Activated CD4-positive, alpha-beta memory T cell treated with anti-CD3 and anti-CD28 coated beads for 36 hours (primary cell): ENCODE data around the gene UNCX. TPM values are rescaled to one million over a fixed set of nuclear protein-coding genes. Genes with fewer than 3 reads are reported as not detected.
"Not testable (repeated sequence)": the region's sequence is repeated elsewhere in the genome, so short reads cannot be mapped to it uniquely, and the experiment has no call there.

ENCODE experiments used
- CTCF ChIA-PET: fragments of 350-600 bp; sonication (Branson Sonifier 250); formaldehyde crosslinking; loops from one replicate; lab custom pipeline; 2021; ENCODE audit warnings: antibody characterized with exemption, inconsistent platforms; lab: Charles Lee
- POLR2A ChIA-PET: fragments of 350-600 bp; sonication (Branson Sonifier 250); formaldehyde crosslinking; loops from one replicate; lab custom pipeline; 2021; ENCODE audit warnings: antibody characterized with exemption; lab: Charles Lee
- DNase-seq: peaks from one replicate; pipeline ENCODE4 v3.0.0-alpha.2; 2020
- H3K27ac Mint-ChIP-seq: one replicate; pipeline ENCODE4 v1.8.0; 2021; ENCODE audit warnings: mixed read lengths
- H3K27me3 Mint-ChIP-seq: one replicate; pipeline ENCODE4 v1.8.0; 2021; ENCODE audit warnings: mixed read lengths
- H3K36me3 Mint-ChIP-seq: one replicate; pipeline ENCODE4 v1.8.0; 2021; ENCODE audit warnings: mixed read lengths
- H3K4me1 Mint-ChIP-seq: one replicate; pipeline ENCODE4 v1.8.0; 2021; ENCODE audit warnings: low read depth, mixed read lengths
- H3K4me3 Mint-ChIP-seq: one replicate; pipeline ENCODE4 v1.8.0; 2021; ENCODE audit warnings: mild to moderate bottlenecking, mixed read lengths
- H3K9me3 Mint-ChIP-seq: one replicate; pipeline ENCODE4 v1.8.0; 2021; ENCODE audit warnings: mixed read lengths
- intact Hi-C: fragments of 100-400 bp; cut with micrococcal nuclease; formaldehyde crosslinking; loops from one replicate; pipeline ENCODE4 v1.15.1; 2023
- total RNA-seq, 2 experiments: library from RNA; stranded (reverse); gene quantifications; one replicate each; pipeline ENCODE4 v1.2.3, GENCODE V29; 2021

Gene UNCX
- not detected for total RNA-seq

DNA sequence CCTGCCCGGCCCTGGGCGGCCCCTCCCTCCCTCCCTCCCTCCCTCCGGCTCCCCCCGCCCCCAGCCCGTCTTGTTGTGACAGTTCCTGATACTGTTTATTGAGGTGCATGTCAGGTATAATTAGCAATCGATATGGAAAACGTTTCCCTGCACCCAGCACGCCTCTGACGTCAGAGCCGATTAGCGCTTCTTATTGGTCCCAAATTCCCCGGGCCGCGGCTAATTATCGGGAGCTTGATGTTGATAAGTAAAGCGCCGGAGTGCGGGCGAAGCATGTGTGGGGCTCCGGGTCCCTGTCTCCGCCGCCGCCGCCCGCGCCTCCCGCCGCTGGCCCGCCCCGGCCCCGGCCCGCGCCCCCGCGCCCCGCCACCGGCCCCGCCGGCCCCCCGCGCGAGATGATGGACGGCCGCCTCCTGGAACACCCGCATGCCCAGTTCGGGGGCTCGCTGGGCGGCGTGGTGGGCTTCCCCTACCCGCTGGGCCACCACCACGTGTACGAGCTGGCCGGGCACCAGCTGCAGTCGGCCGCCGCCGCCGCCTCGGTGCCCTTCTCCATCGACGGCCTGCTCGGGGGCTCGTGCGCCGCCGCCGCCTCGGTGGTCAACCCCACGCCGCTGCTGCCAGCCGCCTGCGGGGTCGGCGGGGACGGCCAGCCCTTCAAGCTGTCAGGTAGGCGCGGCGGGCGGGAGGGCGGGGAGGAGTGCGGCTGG is at the start of gene UNCX:
Gene UNCX, plus strand, starts transcription at position 250 of the 710 bp plus-strand sequence. Its CDS starts 146 bp downstream, at position 396.
- H3K4me3 Mint-ChIP-seq, result no peak within 1 kb of the TSS
- DNase-seq, result no peak
- intact Hi-C loops, result no loop called here
- peaks cover 8% of the 10 kb centered on the region for H3K36me3 Mint-ChIP-seq
- ChIA-PET CTCF (no interaction called here), POLR2A (no interaction called here)
- no peak within 1 kb of the TSS for H3K27ac Mint-ChIP-seq
- peaks cover 23% of the 10 kb centered on the region for H3K4me1 Mint-ChIP-seq
- H3K9me3 Mint-ChIP-seq, result no peaks in the 10 kb centered on the region
- peaks cover 51% of the 10 kb centered on the region for H3K27me3 Mint-ChIP-seq

DNA sequence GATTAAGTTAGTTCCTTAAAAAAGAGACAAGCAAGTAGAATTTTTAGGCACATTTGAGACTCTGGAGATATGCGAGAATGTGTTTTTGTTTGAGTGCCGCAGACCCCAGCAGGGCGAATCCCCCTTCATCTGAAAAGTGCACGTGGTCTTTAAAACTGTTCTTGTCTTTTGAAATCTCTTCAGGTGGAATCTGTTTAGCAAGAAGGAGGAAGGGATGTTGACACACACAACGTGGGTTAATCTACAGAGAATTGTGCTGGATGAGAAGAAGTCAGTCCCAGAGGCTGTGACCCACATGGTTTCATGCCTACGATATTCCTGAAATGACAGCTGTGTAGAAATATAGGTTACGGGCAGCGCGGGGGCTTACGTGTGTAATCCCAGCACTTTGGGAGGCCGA is 45.5 kb upstream of the UNCX start:
- Mint-ChIP-seq H3K9me3 (no peaks in the 10 kb centered on the region), H3K36me3 (no peaks in the 10 kb centered on the region), H3K4me1 (peaks cover 4% of the 10 kb centered on the region), H3K27ac (no peak overlapping the region), H3K27me3 (peaks cover 16% of the 10 kb centered on the region), H3K4me3 (no peak overlapping the region)
- ChIA-PET POLR2A (no interaction called here), CTCF (interaction anchor here (0.7 to 3.2 kb wide), 2 partner anchors 11 to 1798 kb away, joined by 5 to 19 read pairs; no protein-coding TSS in a partner anchor)
- no peak for DNase-seq
- intact Hi-C loops, result no loop called here

DNA sequence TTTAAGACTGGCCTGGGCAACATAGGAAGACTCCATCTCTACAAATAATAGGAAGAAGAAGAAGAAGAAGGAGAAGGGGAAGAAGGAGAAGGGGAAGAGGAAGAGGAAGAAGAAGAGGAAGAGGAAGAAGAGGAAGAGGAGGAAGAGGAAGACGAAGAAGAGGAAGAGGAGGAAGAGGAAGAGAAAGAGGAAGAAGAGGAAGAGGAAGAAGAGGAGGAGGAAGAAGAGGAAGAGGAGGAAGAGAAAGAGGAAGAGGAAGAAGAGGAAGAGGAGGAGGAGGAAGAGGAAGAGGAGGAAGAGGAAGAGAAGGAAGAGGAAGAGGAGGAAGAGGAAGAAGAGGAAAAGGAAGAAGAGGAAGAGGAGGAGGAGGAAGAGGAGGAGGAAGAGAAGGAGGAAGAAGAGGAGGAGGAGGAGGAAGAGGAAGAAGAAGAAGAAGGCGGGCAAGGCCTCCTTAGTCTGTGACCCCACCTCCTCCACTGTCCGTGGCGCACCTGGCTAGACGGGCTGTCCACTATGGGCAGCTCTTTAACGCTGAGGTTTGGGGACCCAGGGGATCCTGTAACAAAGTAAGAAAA is 43.9 kb upstream of the UNCX start:
- DNase-seq, result no peak
- Mint-ChIP-seq H3K9me3 (no peaks in the 10 kb centered on the region), H3K27me3 (peaks cover 19% of the 10 kb centered on the region), H3K4me3 (no peak overlapping the region), H3K36me3 (no peaks in the 10 kb centered on the region), H3K4me1 (peaks cover 7% of the 10 kb centered on the region), H3K27ac (no peak overlapping the region)
- CTCF ChIA-PET, result interaction anchor here (0.6 to 1.5 kb wide), 3 partner anchors 11 to 195 kb away, joined by 3 to 4 read pairs (median 3); no protein-coding TSS in a partner anchor
- POLR2A ChIA-PET, result no interaction called here
- intact Hi-C loops, result no loop called here

DNA sequence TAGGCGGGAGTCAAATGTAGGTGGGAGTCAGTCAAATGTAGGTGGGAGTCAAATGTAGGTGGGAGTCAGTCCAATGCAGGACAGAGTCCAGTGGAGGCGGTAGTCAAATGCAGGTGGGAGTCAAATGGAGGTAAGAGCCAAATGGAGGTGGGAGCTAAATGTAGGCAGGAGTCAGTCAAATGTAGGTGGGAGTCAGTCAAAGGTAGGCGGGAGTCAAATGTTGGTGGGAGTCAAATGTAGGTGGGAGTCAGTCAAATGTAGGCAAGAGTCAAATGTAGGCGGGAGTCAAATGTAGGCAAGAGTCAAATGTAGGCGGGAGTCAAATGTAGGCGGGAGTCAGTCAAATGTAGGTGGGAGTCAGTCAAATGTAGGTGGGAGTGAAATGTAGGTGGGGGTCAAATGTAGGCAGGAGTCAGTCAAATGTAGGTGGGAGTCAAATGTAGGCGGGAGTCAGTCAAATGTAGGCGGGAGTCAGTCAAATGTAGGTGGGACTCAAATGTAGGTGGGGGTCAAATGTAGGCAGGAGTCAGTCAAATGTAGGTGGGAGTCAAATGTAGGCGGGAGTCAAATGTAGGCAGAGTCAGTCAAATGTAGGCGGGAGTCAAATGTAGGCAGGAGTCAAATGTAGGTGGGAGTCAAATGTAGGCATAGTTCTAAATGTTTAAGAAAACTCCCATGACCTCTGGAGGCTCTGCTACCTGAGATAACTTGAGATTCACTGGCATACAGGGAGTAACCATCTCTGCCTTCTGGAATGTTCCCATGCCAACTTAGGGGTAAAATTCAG is 42.5 kb upstream of the UNCX start:
- ChIA-PET CTCF (interaction anchor here (0.7 to 1.5 kb wide), 2 partner anchors 13 to 242 kb away, joined by 3 to 4 read pairs; no protein-coding TSS in a partner anchor), POLR2A (no interaction called here)
- Mint-ChIP-seq H3K4me3 (no peak overlapping the region), H3K9me3 (no peaks in the 10 kb centered on the region), H3K36me3 (no peaks in the 10 kb centered on the region), H3K27ac (no peak overlapping the region), H3K4me1 (peaks cover 7% of the 10 kb centered on the region), H3K27me3 (peaks cover 24% of the 10 kb centered on the region)
- intact Hi-C loops, result loop anchor here (5.0 kb wide), 1 partner anchor 222 kb away; no protein-coding TSS in a partner anchor
- DNase-seq, result no peak

DNA sequence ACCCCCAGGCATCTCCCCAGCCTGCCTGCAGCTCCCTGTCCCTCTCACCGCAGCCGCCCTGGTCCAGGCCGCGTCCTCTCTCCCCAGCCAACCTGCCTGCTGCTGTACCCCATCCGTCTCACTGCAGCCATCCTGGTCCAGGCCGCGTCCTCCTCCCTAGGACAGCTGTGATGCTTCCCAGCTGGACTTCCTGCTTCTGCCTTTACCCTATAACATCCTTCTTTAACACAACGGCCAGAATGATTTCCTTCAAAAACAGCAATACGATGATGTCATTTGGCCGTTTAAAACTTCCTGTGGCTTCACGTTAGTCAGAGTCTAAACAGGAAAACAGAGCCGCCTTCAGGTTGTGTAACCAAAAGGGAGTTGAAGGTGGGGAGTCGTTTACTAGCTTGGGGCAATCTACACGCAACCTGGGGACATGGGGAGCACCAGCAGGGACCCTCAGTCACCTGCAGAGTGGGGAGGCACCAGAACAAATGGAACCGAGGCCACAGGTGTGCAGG is 40.4 kb upstream of the UNCX start:
- CTCF ChIA-PET, result interaction anchor here (1.2 to 4.5 kb wide), 4 partner anchors 9 to 241 kb away, joined by 5 to 24 read pairs (median 11); no protein-coding TSS in a partner anchor

DNA sequence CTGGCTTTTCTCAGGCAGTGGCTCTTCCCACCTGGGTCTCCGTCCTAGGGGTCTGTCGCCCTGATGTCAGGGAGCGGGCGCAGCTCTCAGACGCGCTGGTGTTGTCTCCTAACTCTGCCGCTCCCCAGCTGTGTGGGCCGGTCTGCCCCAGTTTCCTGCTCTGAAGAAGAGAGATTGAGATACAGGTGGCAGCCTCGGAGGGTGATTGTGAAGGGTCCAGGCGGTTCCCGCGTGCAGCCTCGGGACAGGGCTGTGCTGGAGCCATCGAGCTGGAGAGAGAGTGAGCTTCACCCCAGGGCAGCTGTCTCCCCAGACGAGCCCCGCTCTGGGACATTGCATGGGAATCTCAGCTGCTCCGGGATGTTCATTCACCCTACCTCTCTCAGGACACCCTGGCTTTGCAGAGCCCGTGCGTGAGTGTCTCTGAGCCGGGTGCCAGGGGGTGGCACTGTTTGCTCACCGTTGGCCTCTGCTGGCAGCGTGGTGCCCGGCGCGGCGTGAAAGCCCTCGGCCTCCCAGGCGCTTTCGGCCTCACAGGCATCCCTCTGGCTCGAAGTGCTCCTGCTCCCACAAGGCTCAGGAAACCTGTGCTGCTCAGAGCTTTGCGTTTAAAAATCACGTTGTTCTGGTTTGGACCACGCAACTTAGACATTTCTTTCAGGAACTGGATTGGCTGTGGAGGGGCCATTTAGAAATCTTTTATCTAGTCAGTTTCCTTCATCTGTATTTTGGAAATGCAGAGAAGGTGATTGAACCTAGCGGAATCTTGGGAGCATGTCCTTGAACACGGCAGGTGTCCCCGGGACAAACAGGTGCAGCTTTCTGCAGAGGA is 38.9 kb upstream of the UNCX start:
- no peak overlapping the region for H3K27ac Mint-ChIP-seq
- DNase-seq, result peak; percentile 59
- intact Hi-C loops, result loop anchor here (5.0 kb wide), 1 partner anchor 218 kb away; no protein-coding TSS in a partner anchor
- peaks cover 12% of the 10 kb centered on the region for H3K27me3 Mint-ChIP-seq
- H3K4me1 Mint-ChIP-seq, result peaks cover 7% of the 10 kb centered on the region
- CTCF ChIA-PET, result interaction anchor here (0.8 to 4.5 kb wide), 7 partner anchors 8 to 283 kb away, joined by 3 to 24 read pairs (median 4); no protein-coding TSS in a partner anchor
- no peaks in the 10 kb centered on the region for H3K9me3 Mint-ChIP-seq
- POLR2A ChIA-PET, result no interaction called here
- no peaks in the 10 kb centered on the region for H3K36me3 Mint-ChIP-seq
- H3K4me3 Mint-ChIP-seq, result no peak overlapping the region

More for the DNA sequence above, 40.4 kb upstream of the UNCX start:
- Mint-ChIP-seq H3K36me3 (no peaks in the 10 kb centered on the region), H3K9me3 (no peaks in the 10 kb centered on the region), H3K27ac (peak overlapping the region; percentile 78), H3K27me3 (peaks cover 15% of the 10 kb centered on the region), H3K4me1 (peaks cover 7% of the 10 kb centered on the region), H3K4me3 (peak overlapping the region; percentile 30)
- POLR2A ChIA-PET, result no interaction called here
- no peak for DNase-seq
- intact Hi-C loops, result loop anchor here (5.0 kb wide), 1 partner anchor 220 kb away; no protein-coding TSS in a partner anchor

GRCh38 chr7:1196441-1196840 is 36.2 kb upstream of the UNCX start:
- CTCF ChIA-PET, H3K4me3 Mint-ChIP-seq, H3K9me3 Mint-ChIP-seq, DNase-seq, intact Hi-C loops, POLR2A ChIA-PET, H3K4me1 Mint-ChIP-seq, H3K27ac Mint-ChIP-seq, H3K36me3 Mint-ChIP-seq: not testable (repeated sequence)
- H3K27me3 Mint-ChIP-seq, result peaks cover 12% of the 10 kb centered on the region

DNA sequence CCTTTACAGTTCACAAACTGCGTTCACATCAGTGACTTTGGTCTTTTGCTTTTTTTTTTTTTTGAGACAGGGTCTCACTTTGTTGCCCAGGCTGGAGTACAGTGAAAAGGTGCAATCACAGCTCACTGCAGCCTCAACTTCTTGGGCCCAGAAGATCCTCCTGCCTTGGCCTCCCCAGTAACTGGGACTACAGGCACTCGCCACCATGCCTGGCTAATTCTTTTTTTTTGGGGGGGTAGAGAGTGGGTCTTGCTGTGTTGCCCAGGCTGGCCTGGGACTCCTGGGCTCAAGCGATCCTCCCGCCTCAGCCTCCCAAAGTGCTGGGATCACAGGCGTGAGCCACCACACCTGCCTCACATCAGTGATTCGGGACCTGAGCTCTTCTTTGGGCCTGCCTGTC is 35.7 kb upstream of the UNCX start:
- DNase-seq, result no peak
- H3K9me3 Mint-ChIP-seq, result no peaks in the 10 kb centered on the region
- intact Hi-C loops, result no loop called here
- H3K36me3 Mint-ChIP-seq, result no peaks in the 10 kb centered on the region
- CTCF ChIA-PET, result no interaction called here
- H3K4me1 Mint-ChIP-seq, result peaks cover 6% of the 10 kb centered on the region
- H3K27me3 Mint-ChIP-seq, result peaks cover 11% of the 10 kb centered on the region
- no peak overlapping the region for H3K27ac Mint-ChIP-seq
- H3K4me3 Mint-ChIP-seq, result no peak overlapping the region
- POLR2A ChIA-PET, result no interaction called here

- Mint-ChIP-seq H3K4me1 (no peaks in the 10 kb centered on the region), H3K36me3 (no peaks in the 10 kb centered on the region), H3K9me3 (no peaks in the 10 kb centered on the region), H3K27me3 (peaks cover 6% of the 10 kb centered on the region), H3K4me3 (no peak overlapping the region), H3K27ac (no peak overlapping the region)
- CTCF ChIA-PET, result no interaction called here
- intact Hi-C loops, result no loop called here
- POLR2A ChIA-PET, result no interaction called here
- no peak for DNase-seq
These were observed 34.6 kb upstream of the UNCX start for GRCh38 chr7:1197997-1198625.

GRCh38 chr7:1200045-1200444 is 32.6 kb upstream of the UNCX start:
- H3K36me3 Mint-ChIP-seq, result no peaks in the 10 kb centered on the region
- intact Hi-C loops, result no loop called here
- no peak overlapping the region for H3K4me3 Mint-ChIP-seq
- peaks cover 1% of the 10 kb centered on the region for H3K27me3 Mint-ChIP-seq
- H3K9me3 Mint-ChIP-seq, result no peaks in the 10 kb centered on the region
- H3K4me1 Mint-ChIP-seq, result no peaks in the 10 kb centered on the region
- no peak overlapping the region for H3K27ac Mint-ChIP-seq
- POLR2A ChIA-PET, result no interaction called here
- CTCF ChIA-PET, result no interaction called here
- DNase-seq, result no peak

GRCh38 chr7:1201916-1202315 is 30.8 kb upstream of the UNCX start:
- Mint-ChIP-seq H3K4me3 (no peak overlapping the region), H3K27ac (no peak overlapping the region), H3K36me3 (no peaks in the 10 kb centered on the region), H3K4me1 (no peaks in the 10 kb centered on the region), H3K27me3 (peaks cover 1% of the 10 kb centered on the region), H3K9me3 (no peaks in the 10 kb centered on the region)
- intact Hi-C loops, result no loop called here
- CTCF ChIA-PET, result no interaction called here
- DNase-seq, result no peak
- POLR2A ChIA-PET, result no interaction called here
